ENCODE measurements around the gene COL4A1.

The COL4A1 gene

DNA sequence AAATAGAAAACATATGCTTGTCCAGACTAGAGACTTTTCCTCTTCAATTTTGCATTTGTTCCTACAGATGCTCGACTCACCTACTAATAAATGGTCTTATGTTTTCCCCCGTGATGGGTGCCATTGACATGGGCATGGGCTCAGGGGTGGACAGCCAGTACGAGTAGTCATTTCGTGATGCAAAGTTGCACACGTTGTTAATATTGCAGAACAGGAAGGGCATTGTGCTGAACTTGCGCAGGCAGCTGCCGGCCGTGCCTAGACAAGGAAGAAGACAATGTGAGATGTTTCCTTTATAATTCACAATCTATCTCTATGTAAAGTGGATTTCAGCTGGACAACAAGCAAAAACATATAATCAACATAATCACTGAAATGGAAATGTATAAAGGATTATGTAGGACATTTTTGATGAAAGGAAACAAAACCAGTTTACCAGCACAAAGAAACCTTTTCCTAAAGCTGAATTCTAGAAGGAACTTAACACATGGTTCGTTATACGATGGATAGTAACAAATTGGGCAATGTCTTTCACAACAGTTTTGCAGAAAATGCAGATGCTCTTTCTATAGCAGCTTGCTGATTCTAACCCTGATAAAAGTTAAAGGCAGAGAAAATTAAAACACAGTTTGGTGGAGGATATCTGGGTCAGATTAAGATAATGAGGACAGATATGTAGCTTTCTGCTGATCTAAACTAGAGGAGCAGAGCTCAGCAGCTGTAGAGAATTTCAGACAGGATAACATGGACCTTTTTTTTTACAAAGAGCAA, 145.7 kb downstream of the COL4A1 start:
- DNase-seq (ENCODE audit: low read depth), result no peak

DNA sequence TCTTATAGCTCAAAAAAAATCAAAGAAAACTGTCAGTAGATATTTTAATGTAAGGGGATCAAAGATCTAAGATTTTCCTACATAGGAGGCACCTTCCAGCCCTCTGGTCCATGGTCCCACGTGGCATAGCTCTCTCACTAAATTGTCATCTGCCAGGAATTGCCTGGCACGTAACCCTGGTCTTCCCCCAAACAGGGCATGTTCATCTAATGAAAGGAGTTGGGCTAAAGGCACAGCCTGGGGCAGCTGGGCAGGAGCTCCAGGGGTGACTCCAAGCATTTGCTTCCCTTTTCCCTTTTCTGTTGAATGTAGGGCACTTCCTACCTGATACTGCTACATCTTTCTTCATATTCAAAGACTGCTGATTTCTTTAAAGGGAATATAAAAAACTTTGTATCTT, 148.7 kb downstream of the COL4A1 start:
- DNase-seq (ENCODE audit: low read depth), result no peak

- no peak for DNase-seq (ENCODE audit: low read depth)
Measured at GRCh38 chr13:110157718-110158117, 149.2 kb downstream of the COL4A1 start.

DNA sequence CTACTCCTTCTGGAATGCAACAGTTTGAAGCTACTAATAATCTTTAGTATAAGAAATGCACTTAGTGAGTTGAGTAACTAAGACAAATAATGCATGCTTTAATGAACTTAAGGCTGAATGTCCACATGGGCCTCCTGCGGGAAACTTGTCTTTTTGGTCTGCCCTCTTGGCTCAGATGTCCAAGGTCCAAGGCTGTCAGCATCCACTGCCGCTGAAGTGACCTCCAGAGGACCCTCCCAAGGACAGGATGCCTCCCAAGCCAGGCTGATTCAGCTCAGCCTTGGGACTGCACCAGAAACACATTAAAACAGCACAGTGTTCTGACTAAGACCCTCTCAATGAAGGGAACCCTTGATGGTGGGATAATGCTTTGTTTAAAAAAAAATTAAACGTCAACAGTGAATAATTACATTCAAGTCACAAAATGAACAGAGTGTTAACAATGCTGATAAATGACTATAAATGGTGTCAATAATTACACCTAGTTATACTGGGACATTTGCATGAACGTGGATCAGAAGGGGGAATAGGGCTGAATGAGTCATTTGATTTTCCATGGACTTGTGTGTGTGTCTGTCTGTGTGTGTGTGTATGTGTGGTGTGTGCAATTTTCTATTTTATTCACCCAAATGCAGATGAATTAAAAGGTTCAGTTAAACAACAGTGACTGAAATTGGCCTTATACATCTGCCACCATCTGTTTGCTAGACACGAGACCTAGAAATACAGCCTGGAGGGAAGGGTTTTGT, 150.5 kb downstream of the COL4A1 start:
- no peak for DNase-seq (ENCODE audit: low read depth)

DNA sequence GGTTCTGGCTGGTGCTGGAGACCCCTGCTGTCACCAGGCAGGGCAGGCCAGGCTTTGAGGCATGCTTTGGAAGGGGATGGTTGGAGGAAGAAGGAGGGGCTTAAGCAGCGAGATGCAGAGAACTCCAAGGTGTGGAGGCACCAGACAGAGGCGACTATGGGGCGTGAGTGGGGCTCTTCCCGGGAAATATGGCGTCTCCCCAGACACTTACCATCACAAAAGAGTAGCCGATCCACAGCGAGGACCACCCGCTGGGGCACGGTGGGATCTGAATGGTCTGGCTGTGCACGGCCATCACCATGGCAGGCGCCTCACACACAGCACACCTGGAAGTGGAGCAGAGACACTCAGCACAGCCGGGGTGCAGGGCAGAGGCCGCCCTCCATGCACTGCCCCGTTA, 151.9 kb downstream of the COL4A1 start:
- DNase-seq (ENCODE audit: low read depth), result no peak

DNA sequence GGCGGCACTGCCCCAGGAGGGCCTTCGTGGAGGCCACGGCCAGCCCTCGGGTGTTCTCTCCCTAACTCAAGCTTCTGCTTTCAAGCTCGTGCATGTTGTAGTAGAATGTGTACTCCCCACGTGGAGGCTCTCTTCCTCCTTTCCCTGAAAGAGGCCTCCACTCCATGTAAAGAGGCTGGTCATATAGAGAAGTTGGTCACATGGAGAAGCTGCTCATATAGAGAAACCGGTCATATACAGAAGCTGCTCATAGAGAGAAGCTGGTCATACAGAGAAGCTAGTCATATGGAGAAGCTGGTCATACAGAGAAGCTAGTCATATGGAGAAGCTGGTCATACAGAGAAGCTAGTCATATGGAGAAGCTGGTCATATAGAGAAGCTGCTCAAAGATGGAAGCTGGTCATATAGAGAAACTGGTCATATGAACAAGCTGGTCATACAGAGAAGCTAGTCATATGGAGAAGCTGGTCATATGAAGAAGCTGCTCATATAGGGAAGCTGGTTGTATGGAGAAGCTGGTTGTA, 152.5 kb downstream of the COL4A1 start:
- DNase-seq (ENCODE audit: low read depth), result no peak

DNA sequence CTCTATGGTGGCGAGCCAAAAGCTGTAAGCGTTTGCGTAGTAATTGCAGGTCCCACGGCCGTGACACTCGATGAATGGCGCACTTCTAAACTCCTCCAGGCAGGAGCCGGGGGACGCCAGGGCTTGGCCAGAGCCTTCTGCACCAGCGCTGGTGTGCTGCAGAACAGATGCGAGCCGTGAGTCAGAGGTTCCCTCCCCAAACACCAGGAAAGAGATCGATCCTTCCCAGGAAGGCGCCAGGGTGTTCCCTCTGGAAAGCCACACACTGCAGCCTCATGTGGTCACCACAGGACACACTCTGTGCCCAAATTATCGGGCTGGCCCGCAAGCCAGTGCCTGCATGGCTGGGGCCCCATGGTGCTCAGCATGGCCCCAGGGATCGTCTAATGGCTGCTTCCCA, 154.6 kb downstream of the COL4A1 start:
- no peak for DNase-seq (ENCODE audit: low read depth)

GRCh38 chr13:110151462-110151861, 155.5 kb downstream of the COL4A1 start:
- no peak for DNase-seq (ENCODE audit: low read depth)

DNA sequence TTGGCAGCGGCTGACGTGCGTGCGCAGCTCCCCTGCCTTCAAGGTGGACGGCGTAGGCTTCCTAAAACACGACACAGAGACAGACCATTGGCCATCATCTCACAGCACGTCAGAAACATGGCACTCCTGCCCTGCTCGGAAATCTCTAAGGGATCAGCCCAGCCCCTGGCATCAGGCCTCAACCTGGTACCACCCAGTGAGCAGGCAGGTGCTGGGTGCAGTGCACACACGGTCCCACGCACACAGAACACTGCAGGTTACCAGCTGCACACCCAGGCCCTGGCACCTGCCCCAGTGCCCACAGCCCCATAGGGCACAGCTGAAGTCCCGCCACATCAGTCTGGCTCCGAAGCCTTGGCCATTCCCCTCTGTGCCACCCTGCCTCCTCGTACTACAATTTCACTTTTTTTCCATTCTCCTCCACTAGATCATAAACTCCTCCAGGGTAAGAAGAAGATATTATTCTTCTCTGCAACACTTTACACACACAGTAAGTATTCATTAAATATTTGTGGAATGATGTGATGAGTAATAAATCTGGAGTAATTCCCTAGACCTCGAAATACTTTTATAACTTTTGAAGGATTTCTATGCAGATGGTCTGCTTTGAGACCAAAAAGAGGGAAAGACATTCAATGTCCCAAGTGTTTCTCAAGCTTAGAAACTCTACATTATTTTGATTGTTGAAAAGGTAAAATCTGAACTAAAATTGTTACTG, 156.4 kb downstream of the COL4A1 start:
- DNase-seq (ENCODE audit: low read depth), result no peak

GRCh38 chr13:110149036-110149435, 157.9 kb downstream of the COL4A1 start:
- no peak for DNase-seq (ENCODE audit: low read depth)

DNA sequence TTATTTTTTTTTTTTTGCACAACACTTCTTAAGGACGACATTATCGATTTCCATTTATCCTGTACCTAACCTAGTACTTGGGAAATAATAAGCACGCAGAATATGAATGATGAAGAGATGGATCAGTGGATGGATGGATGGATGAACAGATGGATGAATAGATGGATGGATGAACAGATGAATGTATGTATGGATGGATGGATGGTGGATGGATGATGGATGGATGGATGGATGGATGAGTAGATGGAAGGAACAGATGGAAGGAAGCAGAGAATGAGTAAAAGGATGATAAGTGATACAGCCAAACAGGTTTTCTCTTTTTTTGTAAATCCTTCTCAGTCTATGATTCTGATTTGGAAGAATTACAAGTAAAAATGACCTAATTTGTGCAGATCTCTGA, 166.9 kb downstream of the COL4A1 start:
- no peak for DNase-seq (ENCODE audit: low read depth)

- DNase-seq (ENCODE audit: low read depth), result no peak
Measured at GRCh38 chr13:110138700-110139036, 168.3 kb downstream of the COL4A1 start.

- peak; percentile 52 for DNase-seq (ENCODE audit: low read depth)
Measured at GRCh38 chr13:110138010-110138699, 168.8 kb downstream of the COL4A1 start.

- DNase-seq (ENCODE audit: low read depth), result no peak
Measured at GRCh38 chr13:110137680-110138009, 169.3 kb downstream of the COL4A1 start.

DNA sequence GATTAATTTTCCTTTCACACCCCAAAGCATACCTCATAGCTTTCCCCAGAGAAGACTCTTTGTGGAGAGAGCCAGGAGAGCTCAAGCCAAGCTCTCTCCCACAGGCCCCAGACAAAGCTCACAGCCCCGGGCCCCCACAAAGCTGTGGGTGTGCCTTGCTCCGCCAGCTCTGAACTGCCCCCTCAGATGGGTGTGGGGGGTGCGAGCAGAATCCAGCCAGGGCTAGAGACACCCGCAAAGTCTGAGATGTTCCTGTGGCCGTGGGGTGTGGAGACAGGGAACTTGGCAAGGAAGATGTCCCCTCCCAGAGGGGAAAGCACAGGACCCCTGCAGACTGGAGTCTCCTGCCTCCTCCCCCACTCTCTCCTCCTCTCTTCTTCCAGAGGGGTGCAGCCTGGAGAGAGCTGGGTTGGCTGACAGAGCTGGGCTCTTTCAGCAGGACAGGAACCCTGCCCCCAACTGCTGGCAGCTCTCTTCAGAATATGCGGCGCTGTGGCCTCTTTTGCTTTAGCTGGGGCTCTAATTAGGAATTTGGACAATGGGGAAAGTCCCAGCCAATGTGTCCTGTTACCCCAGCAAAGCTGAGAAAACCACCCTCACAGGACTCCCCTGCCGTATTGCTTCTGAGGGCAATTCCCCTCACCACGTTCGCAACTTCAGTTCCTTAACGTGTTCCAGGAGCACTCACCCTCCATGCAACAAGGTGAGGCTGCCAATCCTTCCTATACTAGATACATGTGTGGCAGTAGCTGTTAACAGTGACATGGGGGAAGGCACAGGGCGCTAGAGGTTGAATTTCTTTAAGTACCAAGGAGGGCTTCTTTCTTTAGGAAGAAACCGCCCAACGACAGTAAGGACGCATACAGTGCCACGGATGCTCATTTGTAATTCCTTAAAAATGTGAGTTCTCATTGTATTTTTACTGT, 170.0 kb downstream of the COL4A1 start:
- DNase-seq (ENCODE audit: low read depth), result no peak

- no peak for DNase-seq (ENCODE audit: low read depth)
Measured at GRCh38 chr13:110135977-110136597, 170.9 kb downstream of the COL4A1 start.

DNA sequence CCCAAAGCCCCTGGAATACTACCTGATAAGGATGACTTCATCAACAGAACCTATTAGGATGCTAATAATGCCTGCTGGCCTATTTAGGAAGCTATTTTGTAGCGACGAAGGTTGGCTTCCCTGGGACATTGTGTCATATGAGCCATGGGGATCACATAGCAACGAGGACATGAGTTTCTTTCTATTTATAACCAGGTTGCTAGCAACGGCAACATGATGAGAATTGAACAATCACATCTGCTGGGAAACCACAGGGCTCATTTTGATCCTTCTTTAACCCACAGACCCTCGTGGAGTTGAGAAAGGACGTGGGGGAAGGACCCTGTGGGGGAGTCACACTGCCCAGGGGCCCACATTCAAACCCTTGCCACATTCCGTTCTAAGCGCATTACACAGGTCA, 172.2 kb downstream of the COL4A1 start:
- DNase-seq (ENCODE audit: low read depth), result no peak

- no peak for DNase-seq (ENCODE audit: low read depth)
Measured at GRCh38 chr13:110133425-110134235, 173.3 kb downstream of the COL4A1 start.

- DNase-seq (ENCODE audit: low read depth), result no peak
Measured at GRCh38 chr13:110132225-110132982, 174.6 kb downstream of the COL4A1 start.
